ENCODE data around the gene HDAC2. TPM values are rescaled to one million over a fixed set of nuclear protein-coding genes. Genes with fewer than 3 reads are reported as not detected.

Gene HDAC2
- total and polyA plus RNA-seq, 2 donors (not counting 1 experiment from before 2014, with no cell fraction given), result 30.8 to 58.3 TPM

DNA sequence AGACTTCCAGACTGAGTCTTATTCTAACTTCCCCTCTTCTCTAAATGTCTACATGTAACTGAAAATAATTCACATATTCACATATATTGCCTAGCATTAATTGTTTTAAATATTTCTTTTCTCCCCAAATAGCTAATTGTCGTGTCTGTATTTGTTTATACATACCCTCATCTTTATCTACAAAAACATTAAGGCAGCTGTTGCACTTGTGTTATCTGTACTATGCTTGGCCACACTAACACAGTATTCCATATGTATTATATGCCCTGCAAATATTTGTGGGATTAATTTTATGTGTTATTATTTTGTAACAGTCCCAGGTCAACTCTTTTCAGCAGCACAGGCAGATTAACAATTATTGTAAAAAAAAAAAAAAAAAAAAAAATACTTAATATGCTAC lies 11.7 kb downstream of the HDAC2 start:
- Histone ChIP-seq H3K9me3 (ENCODE audit: control extremely low read depth in 1 of 3, control insufficient read depth in 2 of 3, insufficient read depth in 1 of 3, low read length in 2 of 3) (no peaks in the 10 kb centered on the region), H3K79me2 (ENCODE audit: control insufficient read depth, insufficient read depth, low read length) (peaks cover 43% of the 10 kb centered on the region), H2AFZ (ENCODE audit: insufficient read depth, low read depth, low read length, poor library complexity, severe bottlenecking) (no peak overlapping the region), H3K27ac (ENCODE audit: low read length in 2 of 2) (no peak overlapping the region), H3K4me3 (ENCODE audit: control extremely low read depth in 1 of 5, extremely low read depth in 1 of 5, insufficient read depth in 1 of 5, low read depth in 2 of 5, low read length in 4 of 5) (no peak overlapping the region), H3K9ac (ENCODE audit: low read length) (no peak overlapping the region), H3K27me3 (replicated peaks in 1 of 4; ENCODE audit: control extremely low read depth in 1 of 4, control insufficient read depth in 3 of 4, insufficient read depth in 4 of 4, low read length in 3 of 4) (no peaks in the 10 kb centered on the region), H3K36me3 (replicated peaks in 1 of 2; ENCODE audit: control extremely low read depth in 1 of 2, control insufficient read depth in 1 of 2, extremely low read depth in 1 of 2, insufficient read depth in 2 of 2, low read length in 1 of 2) (peaks cover 6 to 19% of the 10 kb centered on the region in 2 experiments), H3K4me1 (ENCODE audit: control insufficient read depth in 2 of 2, insufficient read depth in 2 of 2, low read length in 2 of 2) (no peaks in the 10 kb centered on the region), H4K20me1 (ENCODE audit: control insufficient read depth, insufficient read depth, low read length, poor library complexity, severe bottlenecking) (peaks cover 40% of the 10 kb centered on the region), H3K4me2 (replicated peaks; ENCODE audit: low read depth, low read length, poor library complexity, severe bottlenecking) (no peak overlapping the region)
- Mint-ChIP-seq H3K27me3 (no peaks in the 10 kb centered on the region), H3K4me3 (no peak overlapping the region), H3K9me3 (ENCODE audit: insufficient read depth) (no peaks in the 10 kb centered on the region), H3K27ac (no peak overlapping the region), H3K4me1 (peaks cover 25% of the 10 kb centered on the region)
- CTCF ChIA-PET, result no interaction called here
- ATAC-seq (ENCODE audit: low read depth) (no peak), DNase-seq (no peak)
- POLR2A ChIA-PET, result no interaction called here
- TF ChIP-seq, protein P1, sequence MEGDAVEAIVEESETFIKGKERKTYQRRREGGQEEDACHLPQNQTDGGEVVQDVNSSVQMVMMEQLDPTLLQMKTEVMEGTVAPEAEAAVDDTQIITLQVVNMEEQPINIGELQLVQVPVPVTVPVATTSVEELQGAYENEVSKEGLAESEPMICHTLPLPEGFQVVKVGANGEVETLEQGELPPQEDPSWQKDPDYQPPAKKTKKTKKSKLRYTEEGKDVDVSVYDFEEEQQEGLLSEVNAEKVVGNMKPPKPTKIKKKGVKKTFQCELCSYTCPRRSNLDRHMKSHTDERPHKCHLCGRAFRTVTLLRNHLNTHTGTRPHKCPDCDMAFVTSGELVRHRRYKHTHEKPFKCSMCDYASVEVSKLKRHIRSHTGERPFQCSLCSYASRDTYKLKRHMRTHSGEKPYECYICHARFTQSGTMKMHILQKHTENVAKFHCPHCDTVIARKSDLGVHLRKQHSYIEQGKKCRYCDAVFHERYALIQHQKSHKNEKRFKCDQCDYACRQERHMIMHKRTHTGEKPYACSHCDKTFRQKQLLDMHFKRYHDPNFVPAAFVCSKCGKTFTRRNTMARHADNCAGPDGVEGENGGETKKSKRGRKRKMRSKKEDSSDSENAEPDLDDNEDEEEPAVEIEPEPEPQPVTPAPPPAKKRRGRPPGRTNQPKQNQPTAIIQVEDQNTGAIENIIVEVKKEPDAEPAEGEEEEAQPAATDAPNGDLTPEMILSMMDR (IDR thresholded peaks at IDR 0.05), result no peak
- TF ChIP-seq EZH2 (IDR thresholded peaks at IDR 0.05; ENCODE audit: borderline replicate concordance, insufficient read depth, low read depth, low read length, poor library complexity, severe bottlenecking), result no peak
- intact Hi-C loops (cut with micrococcal nuclease), result no loop called here
- WGBS (ENCODE audit: insufficient coverage), result no CpG with 5 or more reads among the region's 1 CpG

GRCh38 chr6:113954653-113955052 lies 16.3 kb downstream of the HDAC2 start:
- H3K9me3 ChIP-seq (ENCODE audit: control extremely low read depth in 1 of 3, control insufficient read depth in 2 of 3, insufficient read depth in 1 of 3, low read length in 2 of 3), result no peaks in the 10 kb centered on the region

More at GRCh38 chr6:113954653-113955052, 16.3 kb downstream of the HDAC2 start:
- H3K9ac ChIP-seq (ENCODE audit: low read length), result no peak overlapping the region
- H4K20me1 ChIP-seq (ENCODE audit: control insufficient read depth, insufficient read depth, low read length, poor library complexity, severe bottlenecking), result no peaks in the 10 kb centered on the region
- ATAC-seq (ENCODE audit: low read depth), result no peak
- H3K79me2 ChIP-seq (ENCODE audit: control insufficient read depth, insufficient read depth, low read length), result peaks cover 2% of the 10 kb centered on the region
- H3K4me3 Mint-ChIP-seq, result no peak overlapping the region
- no peak overlapping the region for H3K27ac Mint-ChIP-seq
- DNase-seq, result no peak
- no peaks in the 10 kb centered on the region for H3K4me1 Mint-ChIP-seq
- CTCF ChIA-PET, result interaction anchor here (0.5 to 2.1 kb wide), 2 partner anchors 12 to 317 kb away, joined by 3 to 7 read pairs; no protein-coding TSS in a partner anchor
- no peak overlapping the region for H3K27ac ChIP-seq (ENCODE audit: low read length in 2 of 2)
- WGBS (ENCODE audit: insufficient coverage), result no CpG with 5 or more reads among the region's 1 CpG
- intact Hi-C loops (cut with micrococcal nuclease), result no loop called here
- TF ChIP-seq, protein P1 (IDR thresholded peaks at IDR 0.05), result no peak
- no peak for TF ChIP-seq EZH2 (IDR thresholded peaks at IDR 0.05; ENCODE audit: borderline replicate concordance, insufficient read depth, low read depth, low read length, poor library complexity, severe bottlenecking)
- POLR2A ChIA-PET, result no interaction called here
- H3K9me3 Mint-ChIP-seq (ENCODE audit: insufficient read depth), result no peaks in the 10 kb centered on the region
- H3K4me1 ChIP-seq (ENCODE audit: control insufficient read depth in 2 of 2, insufficient read depth in 2 of 2, low read length in 2 of 2), result no peaks in the 10 kb centered on the region
- H3K4me3 ChIP-seq (ENCODE audit: control extremely low read depth in 1 of 5, extremely low read depth in 1 of 5, insufficient read depth in 1 of 5, low read depth in 2 of 5, low read length in 4 of 5), result no peak overlapping the region
- no peak overlapping the region for H2AFZ ChIP-seq (ENCODE audit: insufficient read depth, low read depth, low read length, poor library complexity, severe bottlenecking)
- H3K27me3 ChIP-seq (replicated peaks in 1 of 4; ENCODE audit: control extremely low read depth in 1 of 4, control insufficient read depth in 3 of 4, insufficient read depth in 4 of 4, low read length in 3 of 4), result no peaks in the 10 kb centered on the region
- peaks cover 11 to 40% of the 10 kb centered on the region in 2 experiments for H3K36me3 ChIP-seq (replicated peaks in 1 of 2; ENCODE audit: control extremely low read depth in 1 of 2, control insufficient read depth in 1 of 2, extremely low read depth in 1 of 2, insufficient read depth in 2 of 2, low read length in 1 of 2)
- H3K27me3 Mint-ChIP-seq, result no peaks in the 10 kb centered on the region
- H3K4me2 ChIP-seq (replicated peaks; ENCODE audit: low read depth, low read length, poor library complexity, severe bottlenecking), result no peak overlapping the region
